ENCODE measurements around the gene FMO5. TPM values are rescaled to one million over a fixed set of nuclear protein-coding genes. Genes with fewer than 3 reads are reported as not detected.

The FMO5 gene
- total and polyA plus RNA-seq, 10 of the 15 experiments (the other 5 are each of a cell fraction or from before 2014, with no cell fraction given), result 0.05 to 0.58 (median 0.19) TPM

- Histone ChIP-seq H3K79me2 (ENCODE audit: control insufficient read depth, insufficient read depth, low read length) (peaks cover 83% of the 10 kb centered on the region), H3K4me1 (ENCODE audit: control insufficient read depth, insufficient read depth, low read length) (peaks cover 16% of the 10 kb centered on the region), H2AFZ (ENCODE audit: control insufficient read depth, low read depth, low read length) (no peak overlapping the region), H3K27me3 (replicated peaks in 1 of 2; ENCODE audit: control insufficient read depth in 2 of 2, insufficient read depth in 2 of 2, low read length in 1 of 2) (no peaks in the 10 kb centered on the region), H3K27ac (ENCODE audit: control insufficient read depth, insufficient read depth) (no peak overlapping the region), H3K9ac (ENCODE audit: control insufficient read depth, insufficient read depth, low read length) (no peak overlapping the region), H3K9me3 (replicated peaks; ENCODE audit: control insufficient read depth, insufficient read depth, low read length) (no peaks in the 10 kb centered on the region), H3K36me3 (ENCODE audit: control insufficient read depth in 2 of 2, insufficient read depth in 2 of 2, low read length in 1 of 2) (no peaks in the 10 kb centered on the region), H3K4me2 (ENCODE audit: control insufficient read depth, insufficient read depth) (peak overlapping the region; percentile 28), H3K4me3 (peak overlapping the region; percentile 46), H4K20me1 (ENCODE audit: control insufficient read depth, insufficient read depth) (peaks cover under 1% of the 10 kb centered on the region; the same call in 1 of the 2 replicates)
- in situ Hi-C loops (cut with MboI) (loop anchor here (5.0 kb wide), 1 partner anchor 75 kb away; the partner anchor contains the start of gene PRKAB2), intact Hi-C loops (cut with micrococcal nuclease; ENCODE audit: unreplicated experiment) (no loop called here)
- no peak for DNase-seq (ENCODE audit: low read depth, low spot score)
- ChIA-PET SMC1A (ENCODE audit: uncharacterized antibody, unreplicated experiment) (no interaction called here), RAD21 (ENCODE audit: unreplicated experiment) (interaction anchor here (1.0 to 1.6 kb wide), 2 partner anchors 27 to 76 kb away, joined by 3 to 5 read pairs; no protein-coding TSS in a partner anchor), CTCF (interaction anchor here (1.9 to 4.7 kb wide), 2 partner anchors 26 to 74 kb away, joined by 6 to 18 read pairs; no protein-coding TSS in a partner anchor), POLR2A (no interaction called here)
- FAIRE-seq, result no peak
- WGBS (ENCODE audit: insufficient coverage, insufficient replicate concordance, low lambda C conversion rate, missing lambda C conversion rate), result 59% methylated on average over 2 of the region's 2 CpGs
- BruUV-seq (replicated peaks), result TSS peak; percentile 8
- ATAC-seq, result no peak
- TF ChIP-seq SRF (IDR thresholded peaks at IDR 0.05; ENCODE audit: low read depth in 2 of 2, low read length in 2 of 2), result no peak
- no peak for TF ChIP-seq JUND (IDR thresholded peaks at IDR 0.05; ENCODE audit: low read depth, low read length)
- TF ChIP-seq TAF1 (IDR thresholded peaks at IDR 0.05; ENCODE audit: borderline replicate concordance, low read depth, low read length), result no peak
- TF ChIP-seq KAT2A (conservative IDR thresholded peaks at IDR 0.05; ENCODE audit: control insufficient read depth, low read depth, low read length), result no peak
- TF ChIP-seq NFXL1 (IDR thresholded peaks at IDR 0.05; ENCODE audit: borderline replicate concordance), result no peak
- TF ChIP-seq ZNF592 (IDR thresholded peaks at IDR 0.05), result no peak
- TF ChIP-seq RCOR1 (conservative IDR thresholded peaks at IDR 0.05; ENCODE audit: low read depth, low read length), result no peak
- TF ChIP-seq ZNF274 (IDR thresholded peaks at IDR 0.05; ENCODE audit: insufficient read depth, insufficient read length), result no peak
- TF ChIP-seq SIX5 (IDR thresholded peaks at IDR 0.05; ENCODE audit: low read depth, low read length, severe bottlenecking), result no peak
- peak; percentile 80 for TF ChIP-seq SPI1 (IDR thresholded peaks at IDR 0.05; ENCODE audit: borderline replicate concordance, insufficient read depth, low read depth, low read length)
- TF ChIP-seq MYC (IDR thresholded peaks at IDR 0.05; ENCODE audit: insufficient read depth, insufficient read length, insufficient replicate concordance, low read length, severe bottlenecking), result no peak
- TF ChIP-seq EP300 (IDR thresholded peaks at IDR 0.05; ENCODE audit: borderline replicate concordance in 1 of 2, control insufficient read depth in 1 of 2, low read depth in 2 of 2, low read length in 2 of 2), result no peak
- TF ChIP-seq PRDM15 (CRISPR knock-in tag; IDR thresholded peaks at IDR 0.05), result no peak
- TF ChIP-seq HDAC6 (IDR thresholded peaks at IDR 0.05; ENCODE audit: unreplicated experiment), result no peak
- peak; percentile 37 for TF ChIP-seq MEF2B (IDR thresholded peaks at IDR 0.05; ENCODE audit: partially characterized antibody, poor library complexity, severe bottlenecking)
Observed at GRCh38 chr1:147246910-147247655, 21.9 kb upstream of the FMO5 start.

All from GM12878 (cell line).